ENCODE results near the gene MAP3K3.

Gene MAP3K3

DNA sequence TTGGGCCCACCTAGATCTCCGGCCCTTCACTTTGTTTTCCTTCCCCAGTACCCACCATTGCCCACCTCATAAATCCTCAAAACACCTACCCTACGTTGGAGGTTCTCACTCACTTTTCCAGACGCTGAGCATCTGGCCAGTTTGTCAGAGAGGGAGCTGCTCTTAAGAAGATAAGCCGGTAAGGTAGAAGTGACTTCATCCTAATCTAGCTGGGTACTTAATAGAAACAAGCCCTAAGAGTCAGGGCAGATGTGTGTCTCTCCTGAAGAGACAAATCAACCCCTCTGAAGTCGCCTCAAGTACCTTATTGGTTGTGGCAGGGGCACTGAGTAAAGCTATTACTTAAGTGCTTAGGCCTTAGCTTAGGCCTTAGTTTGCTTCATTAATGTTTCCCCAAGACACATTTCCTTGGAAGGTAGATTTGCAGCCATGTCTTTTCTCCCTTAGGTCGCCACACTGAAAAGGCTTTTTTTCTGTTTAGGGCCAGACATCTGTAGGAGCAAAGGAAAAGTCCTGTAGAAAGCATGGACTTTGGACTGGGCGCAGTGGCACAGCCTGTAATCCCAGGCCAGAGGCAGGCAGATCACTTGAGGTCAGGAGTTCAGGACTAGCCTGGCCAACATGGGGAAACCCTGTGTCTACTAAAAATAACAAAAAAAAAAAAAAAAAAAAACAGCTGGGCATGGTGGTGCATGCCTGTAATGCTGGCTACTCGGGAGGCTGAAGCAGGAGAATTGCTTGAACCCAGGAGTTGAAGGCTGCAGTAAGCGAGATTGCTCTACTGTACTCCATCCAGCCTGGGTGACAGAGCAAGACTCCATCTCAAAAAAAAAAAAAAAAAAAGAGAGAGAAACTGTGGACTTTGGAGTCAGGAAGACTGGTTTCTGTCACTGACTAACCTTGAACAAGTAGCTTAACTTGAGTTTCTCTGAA, 20.5 kb upstream of the MAP3K3 start:
- no peak for DNase-seq (ENCODE audit: extremely low read depth, low read depth)
- TF ChIP-seq, protein P1, sequence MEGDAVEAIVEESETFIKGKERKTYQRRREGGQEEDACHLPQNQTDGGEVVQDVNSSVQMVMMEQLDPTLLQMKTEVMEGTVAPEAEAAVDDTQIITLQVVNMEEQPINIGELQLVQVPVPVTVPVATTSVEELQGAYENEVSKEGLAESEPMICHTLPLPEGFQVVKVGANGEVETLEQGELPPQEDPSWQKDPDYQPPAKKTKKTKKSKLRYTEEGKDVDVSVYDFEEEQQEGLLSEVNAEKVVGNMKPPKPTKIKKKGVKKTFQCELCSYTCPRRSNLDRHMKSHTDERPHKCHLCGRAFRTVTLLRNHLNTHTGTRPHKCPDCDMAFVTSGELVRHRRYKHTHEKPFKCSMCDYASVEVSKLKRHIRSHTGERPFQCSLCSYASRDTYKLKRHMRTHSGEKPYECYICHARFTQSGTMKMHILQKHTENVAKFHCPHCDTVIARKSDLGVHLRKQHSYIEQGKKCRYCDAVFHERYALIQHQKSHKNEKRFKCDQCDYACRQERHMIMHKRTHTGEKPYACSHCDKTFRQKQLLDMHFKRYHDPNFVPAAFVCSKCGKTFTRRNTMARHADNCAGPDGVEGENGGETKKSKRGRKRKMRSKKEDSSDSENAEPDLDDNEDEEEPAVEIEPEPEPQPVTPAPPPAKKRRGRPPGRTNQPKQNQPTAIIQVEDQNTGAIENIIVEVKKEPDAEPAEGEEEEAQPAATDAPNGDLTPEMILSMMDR (IDR thresholded peaks at IDR 0.05; ENCODE audit: low read depth, low read length): no peak

DNA sequence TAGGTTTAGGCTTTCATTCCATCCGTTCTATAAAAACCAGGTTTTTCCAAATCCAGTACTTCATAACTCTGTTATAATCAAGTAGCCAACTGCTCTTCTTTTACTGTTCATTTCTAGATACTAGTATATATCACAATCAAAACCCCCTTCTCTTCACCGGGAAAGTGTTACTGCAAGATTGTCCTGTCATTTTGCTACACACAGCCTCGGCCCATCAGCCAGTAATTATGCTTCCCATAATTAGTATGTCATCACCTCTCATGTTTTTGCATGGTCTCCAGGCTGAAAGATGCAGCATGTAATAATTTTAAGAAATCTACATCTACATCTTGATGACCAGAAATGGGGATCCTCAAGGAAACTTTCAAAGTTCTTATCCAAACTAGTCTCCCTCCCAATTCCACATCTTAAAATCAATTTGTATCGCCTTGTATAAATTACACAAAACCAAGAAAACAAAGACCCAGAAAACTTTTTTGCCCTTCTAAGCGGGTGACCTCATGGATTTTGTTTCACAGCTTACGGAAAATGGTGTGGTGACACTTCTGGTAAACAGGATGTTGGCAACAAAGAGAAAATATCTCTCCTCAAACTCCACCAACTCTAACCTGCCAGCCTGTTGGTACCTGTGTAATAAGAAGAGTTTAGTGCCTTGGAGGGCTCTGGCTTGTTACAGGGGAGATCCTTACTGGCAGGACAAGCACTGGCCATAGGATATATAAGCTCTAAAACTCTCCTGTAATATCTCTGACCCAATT, 12.2 kb upstream of the MAP3K3 start:
- TF ChIP-seq, protein P1 (IDR thresholded peaks at IDR 0.05; ENCODE audit: low read depth, low read length): no peak
- DNase-seq (ENCODE audit: extremely low read depth, low read depth): no peak

- TF ChIP-seq, protein P1 (IDR thresholded peaks at IDR 0.05; ENCODE audit: low read depth, low read length): no peak
- no peak for DNase-seq (ENCODE audit: extremely low read depth, low read depth)
These were observed 11.4 kb upstream of the MAP3K3 start for GRCh38 chr17:63610854-63611253.

- DNase-seq (ENCODE audit: extremely low read depth, low read depth): no peak
- TF ChIP-seq, protein P1 (IDR thresholded peaks at IDR 0.05; ENCODE audit: low read depth, low read length): no peak
These were observed 10.9 kb upstream of the MAP3K3 start for GRCh38 chr17:63611354-63611753.

GRCh38 chr17:63613663-63614062, 8.6 kb upstream of the MAP3K3 start:
- TF ChIP-seq, protein P1 (IDR thresholded peaks at IDR 0.05; ENCODE audit: low read depth, low read length): no peak
- DNase-seq (ENCODE audit: extremely low read depth, low read depth): no peak

GRCh38 chr17:63621229-63621683, 961 bp upstream of the MAP3K3 start:
- TF ChIP-seq, protein P1 (IDR thresholded peaks at IDR 0.05; ENCODE audit: low read depth, low read length): no peak
- DNase-seq (ENCODE audit: extremely low read depth, low read depth): no peak
